Measurements from ENCODE around the gene AKAP13.
"Not testable (repeated sequence)": the region's sequence is repeated elsewhere in the genome, so short reads cannot be mapped to it uniquely, and the experiment has no call there.

Gene AKAP13

DNA sequence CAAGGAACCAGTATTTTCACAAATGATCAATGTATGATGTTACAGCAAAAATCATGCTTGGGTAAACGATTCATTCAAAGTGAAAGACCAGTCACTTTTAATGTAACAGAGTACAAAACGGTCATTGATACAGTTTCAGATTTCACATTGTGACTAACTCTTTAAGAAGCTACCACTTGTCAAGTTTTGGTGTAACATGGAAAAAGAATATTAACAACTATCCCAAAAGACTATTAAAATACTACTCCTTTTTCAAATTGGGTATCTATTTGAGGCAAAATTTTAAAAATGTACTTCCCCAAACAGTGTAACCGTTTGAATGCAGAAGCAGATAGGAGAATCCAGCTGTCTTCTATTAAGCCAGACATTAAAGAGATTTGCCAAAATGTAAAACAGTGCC is 31.7 kb downstream of the AKAP13 start:
- peak; percentile 47 for FAIRE-seq

DNA sequence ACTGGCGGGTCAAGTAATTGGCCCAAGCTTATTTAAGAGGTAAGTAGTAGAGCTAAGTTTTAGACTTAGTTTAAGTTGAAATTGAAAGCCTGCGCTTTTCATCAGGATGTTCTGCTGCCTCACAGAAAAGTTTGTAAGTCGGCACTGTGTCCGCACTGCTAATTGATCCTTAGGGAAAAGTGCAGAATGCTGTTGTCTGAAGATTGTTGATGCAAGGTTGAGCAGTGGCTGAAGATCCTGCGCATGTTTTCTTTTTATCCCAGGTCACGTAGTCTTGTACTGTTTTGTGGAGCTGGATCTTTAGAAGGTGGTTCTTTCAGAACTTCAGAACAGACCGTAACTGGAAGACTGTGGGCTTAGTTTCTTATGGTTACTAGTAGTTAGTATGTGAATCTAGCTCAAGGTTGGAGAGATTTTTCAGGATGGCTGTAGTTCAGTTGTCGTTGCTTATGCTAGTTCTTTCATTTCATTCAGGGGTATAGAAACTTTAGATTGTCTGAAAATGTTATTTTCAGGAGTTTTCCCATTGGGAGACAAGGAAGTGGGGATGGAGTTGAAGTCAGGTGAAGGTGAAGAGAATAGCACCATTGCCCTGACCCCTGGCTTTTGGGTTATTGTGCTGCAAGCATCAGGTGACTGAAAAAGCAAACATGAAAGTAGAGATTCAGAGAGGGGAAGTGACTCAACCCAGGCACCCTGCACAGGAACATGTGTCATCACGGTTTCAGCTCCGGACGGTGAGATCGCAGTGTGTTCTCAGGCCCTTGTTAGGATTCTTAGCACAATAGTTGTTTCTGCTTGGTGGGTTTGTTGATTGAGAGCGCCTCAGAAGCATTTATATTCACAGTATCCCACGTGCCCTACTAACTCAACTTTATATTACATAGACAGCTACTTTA is 32.8 kb downstream of the AKAP13 start:
- FAIRE-seq = no peak

DNA sequence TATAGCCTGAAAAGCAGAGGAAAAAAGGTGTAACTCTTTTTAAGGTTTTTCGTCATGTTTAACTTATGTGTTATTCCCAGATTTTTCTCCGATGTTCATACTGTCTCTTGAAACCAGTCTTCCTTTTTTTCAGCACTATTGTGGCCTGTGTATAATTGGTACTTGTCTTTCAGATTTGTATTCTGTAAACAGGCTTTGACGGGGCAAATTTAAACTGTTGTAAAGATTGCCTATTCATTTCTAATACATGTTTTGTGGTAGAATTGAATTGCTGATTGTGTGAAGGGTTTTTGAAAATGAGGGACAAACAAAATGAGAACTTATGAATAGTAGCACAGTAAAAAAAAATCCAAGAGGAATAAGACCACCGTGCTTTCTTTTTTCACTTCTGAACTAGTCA is 33.6 kb downstream of the AKAP13 start:
- FAIRE-seq = no peak

DNA sequence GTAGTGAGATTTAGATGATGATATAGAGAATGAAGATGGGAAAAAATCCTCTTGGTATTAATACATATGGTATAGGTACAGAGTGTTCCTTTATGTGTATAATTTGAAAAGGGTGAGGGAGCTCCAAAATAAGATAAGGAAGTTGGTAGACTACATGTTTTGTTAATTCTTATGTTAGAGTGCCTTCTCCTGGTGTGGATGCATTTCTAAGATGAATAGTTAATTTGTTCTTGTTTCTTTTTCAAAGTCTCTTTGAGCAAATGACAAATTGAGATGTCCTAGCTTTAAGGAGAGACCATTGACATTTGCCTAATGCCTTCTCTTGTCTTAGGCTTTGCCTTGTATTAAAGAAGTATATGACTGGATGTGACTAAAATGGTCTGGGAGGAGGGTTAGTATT is 34.1 kb downstream of the AKAP13 start:
- FAIRE-seq = no peak

DNA sequence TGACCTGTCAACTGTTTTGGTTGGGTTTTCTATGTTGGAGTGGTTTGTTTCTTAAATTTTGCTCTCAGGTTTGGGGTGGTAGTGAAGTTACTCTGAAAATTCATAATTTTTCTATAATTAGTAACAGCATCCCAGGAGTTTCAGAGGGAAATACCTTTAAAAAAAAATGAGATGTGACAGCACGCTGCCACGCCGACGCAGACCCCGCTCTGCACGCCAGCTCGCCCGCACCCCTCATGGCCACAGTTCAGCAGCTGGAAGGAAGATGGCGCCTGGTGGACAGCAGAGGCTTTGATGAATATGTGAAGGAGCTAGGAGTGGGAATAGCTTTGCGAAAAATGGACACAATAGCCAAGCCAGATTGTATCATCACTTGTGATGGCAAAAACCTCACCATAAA is 34.6 kb downstream of the AKAP13 start:
- FAIRE-seq = no peak

DNA sequence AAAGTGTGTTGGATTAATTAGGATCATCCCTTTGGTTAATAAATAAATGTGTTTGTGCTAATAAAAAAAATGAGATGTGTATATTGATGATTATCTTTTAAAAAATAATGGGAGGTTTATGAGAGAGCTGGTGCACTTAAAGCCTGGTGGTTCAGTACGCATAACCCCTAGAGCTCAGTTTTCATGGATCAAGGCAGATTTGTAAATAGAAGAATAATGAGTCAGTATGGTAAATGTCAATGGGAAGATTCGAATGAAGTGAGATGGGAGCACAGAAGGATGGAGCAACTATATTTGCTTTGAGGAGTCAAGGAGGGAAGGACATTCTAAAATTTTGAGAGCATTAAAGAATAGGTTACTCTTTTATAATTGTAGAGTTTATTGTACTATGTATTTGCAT is 35.4 kb downstream of the AKAP13 start:
- FAIRE-seq = peak; percentile 49

DNA sequence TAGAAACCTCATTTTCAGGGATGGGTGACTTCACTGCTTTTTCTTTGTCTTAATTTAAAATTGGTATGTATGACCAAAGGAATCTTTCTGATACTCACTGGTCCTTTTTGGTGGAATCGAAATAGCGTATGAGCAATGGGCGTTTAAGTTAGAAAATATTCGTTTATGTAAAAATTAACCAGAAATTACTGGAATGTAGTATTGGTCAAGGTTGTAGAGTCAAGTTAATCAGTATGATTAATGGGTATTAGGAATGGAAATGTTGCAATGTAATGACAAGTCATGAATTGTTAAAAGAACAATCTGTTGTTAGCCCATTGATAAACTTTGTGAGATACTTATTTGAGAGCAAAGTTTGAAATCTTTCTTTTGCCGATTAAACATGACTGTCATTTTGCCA is 36.9 kb downstream of the AKAP13 start:
- FAIRE-seq = peak; percentile 66

DNA sequence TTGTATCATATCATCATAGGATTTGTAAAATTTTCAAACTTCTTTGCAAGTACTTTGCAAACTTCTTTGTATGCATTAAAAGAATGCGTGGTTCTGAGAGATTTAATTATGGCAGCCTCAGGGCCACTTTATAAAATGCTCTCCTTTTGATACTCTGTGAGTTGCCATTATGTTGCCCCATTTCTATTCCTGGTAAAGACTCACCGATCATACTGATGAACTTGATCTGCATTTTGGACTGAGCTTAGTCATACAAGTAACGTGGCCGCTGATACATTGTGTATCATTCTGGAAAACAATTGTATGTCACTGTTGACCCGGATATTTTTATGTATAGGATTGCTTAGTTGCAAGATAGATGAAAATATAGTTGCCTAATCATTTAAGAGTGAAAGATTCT is 38.8 kb downstream of the AKAP13 start:
- no peak for FAIRE-seq

DNA sequence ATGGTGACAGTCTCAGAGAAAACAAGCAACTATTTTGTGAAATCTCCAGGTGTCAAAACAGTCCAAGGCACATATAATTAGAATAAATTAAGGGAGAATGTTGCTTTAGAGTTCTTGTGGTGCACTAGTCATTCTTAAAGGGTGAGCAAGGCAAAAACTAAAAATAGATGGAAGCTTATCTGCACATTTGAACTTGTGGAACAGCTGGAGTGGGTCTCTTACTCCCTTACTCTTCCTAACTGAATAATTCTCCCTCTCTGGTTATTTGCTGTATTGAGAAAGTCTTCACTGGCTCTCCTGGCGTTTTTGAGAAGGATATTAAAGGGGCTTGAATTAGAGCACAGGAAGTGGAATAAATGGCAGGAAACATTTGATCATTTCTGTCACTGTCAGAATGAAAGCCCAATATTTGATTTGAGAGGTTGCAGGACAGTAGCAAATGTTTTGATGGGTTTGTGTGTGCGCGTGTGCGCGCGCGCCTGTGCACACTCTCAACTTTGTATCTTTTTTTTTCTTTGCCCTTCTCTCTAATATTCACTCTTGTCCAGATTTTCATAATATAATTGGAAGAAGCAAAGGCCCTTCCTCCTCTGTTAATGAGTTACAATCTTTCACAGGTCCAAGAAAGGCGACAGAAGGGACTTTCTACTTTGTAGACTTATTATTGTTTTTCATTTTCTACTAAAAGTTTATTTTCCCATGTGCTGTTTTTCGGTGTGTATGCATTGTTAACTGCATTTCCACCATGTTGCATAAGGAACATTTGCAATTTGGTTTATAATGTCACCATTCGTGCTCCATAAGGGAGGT is 40.9 kb downstream of the AKAP13 start:
- no peak for FAIRE-seq

DNA sequence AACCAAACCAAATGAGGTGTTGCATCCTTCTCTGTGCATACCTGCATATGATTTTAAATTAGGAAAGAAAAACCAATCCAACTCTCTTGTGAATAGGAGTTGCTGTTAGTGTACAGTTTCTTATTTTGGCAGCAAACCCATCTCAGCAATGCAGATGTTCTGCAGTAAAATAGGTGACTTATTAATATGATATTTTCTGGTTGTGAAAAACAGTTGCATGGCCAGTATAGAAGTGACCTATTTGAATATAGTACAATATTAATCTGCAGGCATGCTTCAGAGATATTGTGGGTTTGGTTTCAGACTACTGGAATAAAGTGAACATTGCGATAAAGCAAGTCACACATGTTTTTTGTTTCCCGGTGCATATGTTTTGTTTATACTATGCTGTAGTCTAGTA is 42.2 kb downstream of the AKAP13 start:
- no peak for FAIRE-seq

DNA sequence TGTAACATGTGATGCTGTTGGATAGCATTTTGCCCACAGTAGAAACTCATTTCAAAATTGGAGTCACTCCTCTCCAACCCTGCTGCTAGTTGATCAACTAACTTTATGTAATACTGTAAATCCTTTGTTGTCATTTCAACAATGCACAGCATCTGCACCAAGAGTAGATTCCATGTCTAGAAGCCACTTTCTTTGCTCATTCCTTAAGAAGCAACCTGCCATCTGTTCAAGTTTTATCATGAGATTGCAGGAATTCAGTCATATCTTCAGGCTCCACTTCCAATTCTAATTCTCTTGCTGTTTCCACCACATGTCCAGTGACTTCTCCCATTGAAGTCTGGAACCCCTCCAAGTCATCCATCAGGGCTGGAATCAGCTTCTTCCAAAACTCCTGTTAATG is 42.9 kb downstream of the AKAP13 start:
- FAIRE-seq = no peak

DNA sequence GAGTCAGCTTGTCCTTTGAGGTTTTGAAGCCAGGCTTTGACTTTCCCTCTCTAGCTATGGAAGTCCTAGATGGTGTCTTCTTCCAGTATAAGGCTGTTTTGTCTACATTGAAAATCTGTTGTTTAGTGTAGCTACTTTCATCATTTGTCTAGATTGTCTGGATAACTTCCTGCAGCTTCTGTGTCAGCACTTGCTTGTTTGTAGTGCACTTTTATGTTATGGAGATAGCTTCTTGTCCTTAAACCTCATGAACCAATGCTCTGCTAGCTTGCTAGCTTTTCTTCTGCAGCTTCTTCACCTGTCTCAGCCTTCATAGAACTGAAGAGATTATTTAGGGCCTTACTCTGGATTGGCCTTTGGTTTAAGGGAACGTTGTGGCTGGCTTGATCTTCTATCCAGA is 43.8 kb downstream of the AKAP13 start:
- no peak for FAIRE-seq

DNA sequence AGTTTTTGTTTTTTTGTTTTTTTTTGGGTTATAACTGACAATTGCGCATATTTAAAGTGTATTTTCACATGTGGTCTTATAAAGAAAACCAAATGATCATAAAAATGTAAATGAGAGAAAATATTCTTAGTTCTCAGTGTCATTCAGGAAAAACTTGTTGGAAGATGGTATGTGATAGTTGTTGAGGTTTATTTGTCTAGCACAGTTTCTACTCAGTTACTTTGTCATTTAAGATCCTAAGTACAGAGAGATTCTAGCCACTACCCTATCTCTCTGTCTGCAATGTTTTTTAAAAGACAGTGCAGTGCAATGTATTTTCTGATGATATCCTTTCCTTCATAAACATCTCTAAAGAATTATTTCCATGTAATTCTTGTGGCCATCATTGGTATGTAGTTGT is 46.1 kb downstream of the AKAP13 start:
- no peak for FAIRE-seq

DNA sequence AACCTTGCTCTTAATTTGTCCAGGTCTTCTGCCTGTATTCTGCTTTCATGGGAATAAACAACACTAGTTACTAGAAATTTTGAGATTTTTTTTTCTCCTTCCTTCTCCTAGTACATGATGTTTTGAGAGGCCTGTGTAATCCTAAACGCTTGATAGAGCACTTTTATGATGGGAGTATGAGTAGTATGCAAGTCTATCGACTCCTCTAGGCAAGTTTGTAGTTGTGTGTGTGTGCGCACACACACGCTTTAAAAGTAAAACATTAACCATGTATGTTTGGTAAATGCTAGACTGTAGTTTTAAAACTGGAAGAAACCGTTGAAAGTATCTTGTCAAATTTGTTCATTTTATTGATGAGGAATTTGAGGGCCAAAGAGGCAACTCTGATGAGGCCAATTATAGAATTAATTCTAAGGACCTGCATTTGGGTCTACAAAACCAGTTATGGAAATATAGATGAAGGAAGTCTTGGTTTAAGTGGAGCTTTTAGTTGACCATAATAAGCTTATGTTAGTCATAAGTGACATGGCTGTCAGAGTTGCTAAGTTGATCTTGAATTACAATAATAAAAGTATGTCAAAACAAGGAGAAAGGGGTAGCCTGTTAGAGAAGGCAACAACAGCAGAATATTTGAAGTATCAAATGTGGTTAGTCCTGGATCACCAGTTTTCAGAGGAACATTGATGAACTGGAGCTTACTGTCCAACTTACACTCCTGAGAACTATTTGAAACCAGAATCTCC is 47.1 kb downstream of the AKAP13 start:
- FAIRE-seq = no peak

DNA sequence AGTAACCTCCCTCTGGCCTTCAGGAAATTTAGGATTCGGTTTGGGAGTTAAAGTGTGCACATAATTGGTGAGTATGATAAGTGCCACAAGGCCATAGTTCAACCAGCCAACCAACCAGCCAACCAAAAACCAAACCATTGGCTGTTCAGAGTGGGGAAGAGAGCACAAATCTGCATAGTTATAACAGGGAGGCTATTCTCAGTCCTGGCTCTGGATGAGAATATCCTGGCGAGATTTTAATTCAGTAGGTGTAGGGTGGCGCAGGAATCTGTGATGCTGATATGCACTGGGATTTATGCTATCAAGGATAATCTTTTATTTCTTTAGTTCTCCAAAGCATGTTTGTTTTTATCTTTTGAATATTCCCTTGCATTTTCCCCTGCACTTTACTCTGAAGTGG is 49.1 kb downstream of the AKAP13 start:
- no peak for FAIRE-seq

DNA sequence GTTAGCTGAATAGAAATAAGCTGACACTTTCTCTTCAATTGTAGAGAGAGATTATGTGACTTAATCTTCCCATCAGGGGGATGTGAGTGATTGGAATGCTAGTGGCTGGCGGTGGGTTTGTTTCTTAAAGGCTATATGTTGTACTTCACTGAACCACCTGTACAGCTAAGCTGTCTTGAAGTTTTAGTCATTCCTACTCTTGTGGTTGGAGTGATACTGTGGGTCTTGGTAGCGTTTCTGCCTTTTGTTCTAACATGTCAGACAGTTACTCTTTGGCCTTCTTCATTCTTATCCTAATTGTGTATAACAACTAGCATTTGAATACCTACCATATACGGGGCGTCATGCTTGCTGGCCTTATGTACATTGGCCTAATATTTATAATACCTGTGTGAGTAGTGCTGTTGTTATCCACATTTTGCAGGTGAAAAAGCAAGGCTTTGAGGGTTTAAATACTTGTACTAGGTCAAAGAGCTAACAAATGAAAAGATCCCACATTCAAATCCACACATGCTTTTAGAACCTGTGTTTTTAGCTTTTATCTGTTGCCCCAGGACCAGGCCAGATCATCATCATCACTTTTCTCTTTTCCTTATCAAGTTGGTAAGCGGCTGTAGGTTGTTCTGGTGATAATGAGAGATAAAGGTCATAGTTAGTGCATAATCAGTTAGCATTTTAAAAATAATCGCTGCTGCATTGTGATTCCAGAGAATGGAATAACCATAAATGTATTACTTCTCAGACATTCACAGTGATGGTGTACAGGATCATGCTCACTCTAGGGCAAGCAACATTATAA is 50.2 kb downstream of the AKAP13 start:
- no peak for FAIRE-seq

DNA sequence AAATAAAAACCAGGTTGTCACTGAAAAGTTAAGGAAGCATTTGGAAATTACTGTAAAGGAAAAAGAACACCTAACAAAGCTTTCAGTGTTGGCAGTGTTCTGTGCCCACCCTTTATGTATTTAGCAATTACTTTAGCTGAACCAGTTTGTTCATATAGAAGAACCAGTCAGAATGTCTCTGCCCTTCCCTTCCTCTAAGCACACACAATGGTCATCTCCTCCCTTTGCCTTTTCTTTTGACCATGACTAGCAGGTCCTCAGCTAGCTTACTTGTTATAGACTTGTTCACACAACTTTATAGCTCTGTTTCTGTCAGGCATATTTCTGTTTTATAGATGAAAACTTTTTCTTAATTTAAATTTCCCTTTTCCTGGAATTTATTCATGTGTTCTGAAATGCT is 59.6 kb downstream of the AKAP13 start:
- FAIRE-seq = no peak

DNA sequence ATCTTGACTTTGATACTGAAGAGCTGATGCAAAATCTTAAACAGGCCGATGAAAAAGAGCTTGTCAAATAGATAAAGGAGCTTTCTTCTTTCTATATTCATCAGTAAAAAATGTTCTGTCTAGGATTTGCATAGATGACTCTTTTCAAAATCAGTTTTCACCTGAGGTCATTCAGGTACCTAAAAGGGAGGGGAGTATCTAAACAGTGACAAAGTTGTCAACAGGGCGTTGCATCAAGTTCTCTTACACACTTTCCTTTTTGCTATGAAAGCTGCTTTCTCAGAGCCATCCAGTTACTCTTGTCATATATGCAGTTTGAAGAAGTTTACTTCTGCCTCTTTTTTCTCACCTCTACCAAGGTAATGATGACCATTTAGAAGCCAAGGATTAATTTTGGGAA is 60.0 kb downstream of the AKAP13 start:
- no peak for FAIRE-seq

DNA sequence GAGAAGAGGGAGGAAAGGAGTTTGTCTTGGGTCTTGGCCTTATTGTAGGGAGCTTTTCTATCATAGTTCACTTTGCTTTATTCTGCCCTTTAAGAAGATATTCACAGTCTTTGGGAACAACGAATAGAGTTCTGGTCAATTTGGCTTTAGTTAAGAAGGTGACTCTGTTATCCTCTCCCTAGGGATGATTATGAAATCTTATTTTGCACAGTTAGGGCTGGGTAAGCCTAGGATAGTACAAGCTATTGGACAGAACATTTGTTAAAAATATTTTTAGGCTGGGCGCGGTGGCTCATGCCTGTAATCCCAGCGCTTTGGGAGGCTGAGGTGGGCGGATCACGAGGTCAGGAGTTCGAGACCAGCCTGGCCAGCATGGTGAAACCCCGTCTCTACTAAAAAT is 61.5 kb downstream of the AKAP13 start:
- not testable (repeated sequence) for FAIRE-seq

DNA sequence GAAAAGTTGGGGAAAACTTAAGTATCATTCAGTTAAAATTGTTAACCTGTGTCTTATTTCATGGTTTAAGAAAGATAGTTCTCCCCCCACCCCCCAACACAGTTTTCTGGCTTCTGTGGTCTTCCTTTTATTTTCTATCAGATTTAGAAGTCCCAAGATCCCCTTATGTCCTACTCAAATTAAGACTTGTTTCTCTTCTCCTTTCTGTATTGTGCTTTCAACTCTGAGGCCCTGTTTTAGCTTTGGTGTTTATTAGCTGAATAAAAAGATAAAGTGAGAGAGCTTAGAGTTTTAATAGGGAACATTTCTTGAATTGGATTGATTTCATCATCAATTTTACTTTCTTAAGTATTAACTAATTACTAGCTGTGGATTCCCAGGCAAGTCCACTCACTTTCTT is 62.6 kb downstream of the AKAP13 start:
- FAIRE-seq = no peak

DNA sequence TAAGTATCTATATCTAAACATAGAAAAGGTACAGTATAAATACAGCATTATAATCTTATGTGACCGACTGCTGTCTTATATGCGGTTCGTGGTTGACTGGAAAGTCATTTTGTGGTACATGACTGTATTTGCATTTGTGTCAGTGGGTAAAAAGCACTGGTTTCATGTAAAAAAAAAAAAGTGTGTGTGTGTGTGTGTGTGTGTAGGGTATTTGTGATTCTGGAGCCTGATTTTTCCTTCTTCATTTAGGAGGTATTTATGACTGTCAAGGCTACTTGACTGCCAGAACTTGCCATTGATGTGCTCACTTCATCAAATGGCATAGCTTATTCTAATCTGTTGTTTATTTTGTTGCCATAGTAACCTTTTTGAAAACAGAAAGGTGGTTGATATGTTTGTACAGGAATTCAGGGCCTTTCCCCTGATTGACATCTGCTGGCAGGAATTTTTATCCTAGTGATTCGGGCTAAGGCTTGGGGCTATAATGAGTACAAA is 63.2 kb downstream of the AKAP13 start:
- peak; percentile 79 for FAIRE-seq

DNA sequence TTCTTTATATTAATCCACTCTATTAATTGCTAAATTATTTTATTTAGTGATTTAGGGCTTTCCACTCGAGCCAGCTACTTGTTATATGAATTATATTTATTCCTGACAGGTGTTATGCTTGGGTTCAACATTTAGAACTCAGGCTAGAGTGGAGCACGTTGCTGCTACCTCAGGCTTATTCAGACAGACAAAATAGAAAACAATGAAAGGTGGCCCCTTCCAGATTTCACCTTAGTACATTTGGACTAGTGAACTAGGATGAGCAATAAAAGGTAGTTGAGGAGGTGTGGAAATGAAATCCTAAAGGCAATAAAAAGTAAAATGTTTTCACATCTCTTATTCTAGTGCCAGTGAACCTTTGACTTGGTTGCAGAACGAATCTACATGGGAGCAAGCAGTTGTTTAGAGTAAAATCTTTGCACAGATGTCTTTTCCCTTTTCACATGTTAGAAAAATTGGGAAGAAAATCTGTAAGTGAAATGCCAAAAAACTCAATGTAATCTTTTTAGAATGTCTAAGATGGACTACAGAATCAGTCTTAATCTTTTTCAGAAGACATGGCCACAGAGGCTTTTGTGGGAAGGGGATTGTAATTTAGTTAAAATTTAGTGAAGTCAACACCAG is 63.8 kb downstream of the AKAP13 start:
- FAIRE-seq = no peak
